AG10803 (cell line): Measurements from ENCODE around the gene OGFOD3.

Source experiments
- DNase-seq: peaks from one replicate; pipeline ENCODE4 v3.0.0; 2010; ENCODE audit warnings: low read depth
- H3K4me3 ChIP-seq: 2 replicates; pipeline ENCODE4 v1.5.1; 2011; ENCODE audit warnings: mild to moderate bottlenecking, low read length, control low read depth
- CTCF ChIP-seq: conservative IDR thresholded peaks from 2 replicates; pipeline ENCODE4 v1.5.1; 2011; ENCODE audit warnings: mild to moderate bottlenecking, low read length, control low read depth, inconsistent platforms

The OGFOD3 gene

GRCh38 chr17:82436601-82437324 lies 18.4 kb upstream of the OGFOD3 start:
- no peak for DNase-seq
- TF ChIP-seq CTCF = no peak
- no peak overlapping the region for H3K4me3 ChIP-seq

- no peak for DNase-seq
- no peak for TF ChIP-seq CTCF
- no peak overlapping the region for H3K4me3 ChIP-seq
Measured at GRCh38 chr17:82435601-82436583, 17.5 kb upstream of the OGFOD3 start.

- H3K4me3 ChIP-seq = no peak overlapping the region
- no peak for TF ChIP-seq CTCF
- DNase-seq = no peak
Measured at GRCh38 chr17:82435103-82435502, 16.7 kb upstream of the OGFOD3 start.

GRCh38 chr17:82434216-82434565 lies 15.8 kb upstream of the OGFOD3 start:
- H3K4me3 ChIP-seq = no peak overlapping the region
- no peak for DNase-seq
- TF ChIP-seq CTCF = no peak

GRCh38 chr17:82433560-82434215 lies 15.3 kb upstream of the OGFOD3 start:
- no peak overlapping the region for H3K4me3 ChIP-seq
- no peak for TF ChIP-seq CTCF
- DNase-seq = no peak

GRCh38 chr17:82432017-82432416 lies 13.6 kb upstream of the OGFOD3 start:
- TF ChIP-seq CTCF = no peak
- DNase-seq = no peak
- H3K4me3 ChIP-seq = no peak overlapping the region
